Measurements from ENCODE around the gene MORC1.

The MORC1 gene, protein sequence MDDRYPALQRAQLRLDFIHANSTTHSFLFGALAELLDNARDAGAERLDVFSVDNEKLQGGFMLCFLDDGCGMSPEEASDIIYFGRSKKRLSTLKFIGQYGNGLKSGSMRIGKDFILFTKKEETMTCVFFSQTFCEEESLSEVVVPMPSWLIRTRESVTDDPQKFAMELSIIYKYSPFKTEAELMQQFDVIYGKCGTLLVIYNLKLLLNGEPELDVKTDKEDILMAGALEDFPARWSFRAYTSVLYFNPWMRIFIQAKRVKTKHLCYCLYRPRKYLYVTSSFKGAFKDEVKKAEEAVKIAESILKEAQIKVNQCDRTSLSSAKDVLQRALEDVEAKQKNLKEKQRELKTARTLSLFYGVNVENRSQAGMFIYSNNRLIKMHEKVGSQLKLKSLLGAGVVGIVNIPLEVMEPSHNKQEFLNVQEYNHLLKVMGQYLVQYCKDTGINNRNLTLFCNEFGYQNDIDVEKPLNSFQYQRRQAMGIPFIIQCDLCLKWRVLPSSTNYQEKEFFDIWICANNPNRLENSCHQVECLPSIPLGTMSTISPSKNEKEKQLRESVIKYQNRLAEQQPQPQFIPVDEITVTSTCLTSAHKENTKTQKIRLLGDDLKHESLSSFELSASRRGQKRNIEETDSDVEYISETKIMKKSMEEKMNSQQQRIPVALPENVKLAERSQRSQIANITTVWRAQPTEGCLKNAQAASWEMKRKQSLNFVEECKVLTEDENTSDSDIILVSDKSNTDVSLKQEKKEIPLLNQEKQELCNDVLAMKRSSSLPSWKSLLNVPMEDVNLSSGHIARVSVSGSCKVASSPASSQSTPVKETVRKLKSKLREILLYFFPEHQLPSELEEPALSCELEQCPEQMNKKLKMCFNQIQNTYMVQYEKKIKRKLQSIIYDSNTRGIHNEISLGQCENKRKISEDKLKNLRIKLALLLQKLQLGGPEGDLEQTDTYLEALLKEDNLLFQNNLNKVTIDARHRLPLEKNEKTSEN

DNA sequence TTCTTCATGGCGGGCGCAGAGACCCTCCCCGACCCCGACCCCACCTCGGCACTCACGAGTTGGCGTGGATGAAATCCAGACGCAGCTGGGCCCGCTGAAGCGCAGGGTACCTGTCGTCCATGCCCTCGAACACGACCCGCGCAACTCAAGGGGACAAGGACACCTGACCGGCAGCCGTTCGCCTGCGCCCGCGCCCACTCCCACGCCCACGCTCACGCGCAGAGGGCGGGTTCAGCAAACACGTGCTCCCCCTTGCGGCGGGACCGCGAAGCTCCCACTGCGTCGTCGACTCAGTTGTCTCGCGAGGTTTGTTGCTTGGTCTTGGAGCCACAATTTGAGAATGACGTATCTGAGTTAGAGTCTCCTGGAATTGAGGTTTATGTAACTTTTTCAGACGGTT is at the start of gene MORC1:
MORC1 (minus strand) TSS at position 196 of the 400 bp plus-strand sequence; CDS start at position 121, 75 bp downstream.
- Histone ChIP-seq H3K27ac (ENCODE audit: low read depth, low read length) (no peak within 1 kb of the TSS), H3K4me3 (ENCODE audit: low read depth, low read length) (no peak within 1 kb of the TSS), H3K36me3 (ENCODE audit: control insufficient read depth, insufficient read depth, low read length) (no peaks in the 10 kb centered on the region), H3K4me1 (ENCODE audit: control insufficient read depth, insufficient read depth, low read length) (no peaks in the 10 kb centered on the region), H3K9me3 (ENCODE audit: control insufficient read depth, insufficient read depth, low read depth, low read length) (peaks cover 3% of the 10 kb centered on the region; the same call in 1 of the 2 replicates), H3K27me3 (ENCODE audit: control insufficient read depth, insufficient read depth, low read length) (no peaks in the 10 kb centered on the region), H3K9ac (ENCODE audit: low read length) (no peak within 1 kb of the TSS)

DNA sequence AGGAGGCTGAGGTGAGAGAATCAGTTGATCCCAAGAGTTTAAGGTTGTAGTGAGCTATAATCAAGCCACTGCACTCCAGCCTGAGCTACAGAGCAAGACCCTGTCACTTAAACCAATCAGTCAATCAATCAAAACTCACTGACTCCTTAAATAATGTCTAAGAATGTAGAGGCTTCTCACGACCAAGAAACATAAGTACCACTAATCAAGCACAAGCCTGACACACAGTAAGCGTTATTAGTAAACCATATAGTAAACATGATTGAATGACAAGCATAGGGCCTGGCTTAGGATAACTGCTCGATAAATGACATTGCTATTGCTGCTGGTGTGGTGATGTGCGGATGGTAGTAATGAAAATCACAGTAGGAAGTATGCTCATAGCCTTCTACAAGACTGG is 48.0 kb upstream of the MORC1 start:
- Histone ChIP-seq H3K36me3 (ENCODE audit: control insufficient read depth, insufficient read depth, low read length) (no peaks in the 10 kb centered on the region), H3K9me3 (ENCODE audit: control insufficient read depth, insufficient read depth, low read depth, low read length) (no peaks in the 10 kb centered on the region), H3K4me3 (ENCODE audit: low read depth, low read length) (no peak overlapping the region), H3K4me1 (ENCODE audit: control insufficient read depth, insufficient read depth, low read length) (peaks cover 18% of the 10 kb centered on the region), H3K9ac (ENCODE audit: low read length) (no peak overlapping the region), H3K27me3 (ENCODE audit: control insufficient read depth, insufficient read depth, low read length) (no peaks in the 10 kb centered on the region), H3K27ac (ENCODE audit: low read depth, low read length) (no peak overlapping the region)

DNA sequence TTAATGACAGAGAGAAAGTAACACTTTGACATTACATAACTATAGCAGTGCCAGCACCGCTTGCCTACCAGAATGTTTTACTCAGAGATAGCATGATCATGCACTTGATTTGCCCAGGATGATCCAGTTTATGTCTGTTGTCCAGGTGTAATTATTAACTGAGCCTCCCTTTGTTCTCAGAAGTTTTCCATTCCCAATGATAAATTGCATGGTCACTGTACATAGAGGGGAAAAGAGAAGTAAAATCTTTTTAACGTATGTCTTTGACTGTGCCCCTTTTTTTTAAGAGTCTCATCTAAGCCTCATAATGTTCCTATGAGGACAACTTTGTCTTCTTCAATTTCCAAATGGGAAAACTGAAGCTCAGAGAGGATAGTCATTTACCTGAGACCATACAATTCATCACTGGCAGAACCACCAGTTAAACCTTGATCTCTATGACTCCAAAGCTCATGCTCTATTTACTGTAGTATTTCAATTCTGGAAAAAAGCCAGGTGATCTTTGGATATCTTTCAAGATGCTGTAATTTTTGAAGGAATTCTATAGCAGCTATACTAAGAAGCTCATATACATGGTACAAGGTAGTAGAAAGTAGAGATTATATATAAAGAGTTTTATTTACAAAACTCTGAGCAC is 43.7 kb upstream of the MORC1 start:
- peaks cover 3% of the 10 kb centered on the region; the same call in 1 of the 2 replicates for H3K9me3 ChIP-seq (ENCODE audit: control insufficient read depth, insufficient read depth, low read depth, low read length)
- H3K27ac ChIP-seq (ENCODE audit: low read depth, low read length): no peak overlapping the region
- no peaks in the 10 kb centered on the region for H3K36me3 ChIP-seq (ENCODE audit: control insufficient read depth, insufficient read depth, low read length)
- H3K4me1 ChIP-seq (ENCODE audit: control insufficient read depth, insufficient read depth, low read length): peaks cover 7% of the 10 kb centered on the region; the same call in 1 of the 2 replicates
- no peak overlapping the region for H3K9ac ChIP-seq (ENCODE audit: low read length)
- H3K4me3 ChIP-seq (ENCODE audit: low read depth, low read length): no peak overlapping the region
- H3K27me3 ChIP-seq (ENCODE audit: control insufficient read depth, insufficient read depth, low read length): no peaks in the 10 kb centered on the region

DNA sequence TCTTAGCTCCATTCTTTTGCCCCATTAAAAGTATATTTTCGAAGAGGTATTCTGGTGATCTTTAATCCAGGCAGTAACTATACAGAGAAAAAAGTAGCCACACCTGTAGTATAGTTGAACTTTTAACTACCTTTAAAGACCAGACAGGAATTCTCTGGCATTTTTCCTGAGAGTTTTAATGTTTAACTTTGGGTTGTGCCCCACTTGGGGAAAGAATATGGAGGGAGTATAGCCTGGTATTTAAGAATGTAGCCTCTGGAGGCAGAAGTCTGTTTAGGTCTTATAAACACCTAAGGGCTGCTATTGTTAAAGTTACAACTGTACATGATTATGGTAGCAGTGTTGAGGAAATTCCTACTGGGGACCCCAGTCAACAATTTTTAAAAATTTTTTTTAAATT is 37.9 kb upstream of the MORC1 start:
- H3K36me3 ChIP-seq (ENCODE audit: control insufficient read depth, insufficient read depth, low read length): no peaks in the 10 kb centered on the region
- no peak overlapping the region for H3K27ac ChIP-seq (ENCODE audit: low read depth, low read length)
- no peak overlapping the region for H3K4me3 ChIP-seq (ENCODE audit: low read depth, low read length)
- H3K9me3 ChIP-seq (ENCODE audit: control insufficient read depth, insufficient read depth, low read depth, low read length): peaks cover 3% of the 10 kb centered on the region; the same call in 1 of the 2 replicates
- H3K27me3 ChIP-seq (ENCODE audit: control insufficient read depth, insufficient read depth, low read length): no peaks in the 10 kb centered on the region
- no peaks in the 10 kb centered on the region for H3K4me1 ChIP-seq (ENCODE audit: control insufficient read depth, insufficient read depth, low read length)
- H3K9ac ChIP-seq (ENCODE audit: low read length): no peak overlapping the region

DNA sequence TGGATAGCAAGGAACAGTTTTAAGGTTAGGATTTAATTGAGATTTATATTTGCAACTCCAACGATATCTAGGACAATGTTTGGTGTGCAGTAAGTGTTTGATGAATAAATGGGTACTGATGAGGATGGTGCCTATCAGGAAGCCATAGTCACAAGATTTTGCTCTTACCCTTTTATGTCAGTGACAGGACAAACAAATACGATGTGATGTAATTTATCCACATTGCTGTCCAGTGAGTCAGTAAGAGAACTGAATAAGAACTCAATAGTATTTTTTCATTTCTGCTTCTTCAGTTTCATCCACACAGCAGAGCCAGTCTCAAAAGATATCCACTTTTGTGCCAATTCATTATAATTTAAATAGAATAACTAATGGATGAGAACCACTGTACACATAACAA is 37.0 kb upstream of the MORC1 start:
- no peak overlapping the region for H3K9ac ChIP-seq (ENCODE audit: low read length)
- H3K9me3 ChIP-seq (ENCODE audit: control insufficient read depth, insufficient read depth, low read depth, low read length): peaks cover 3% of the 10 kb centered on the region; the same call in 1 of the 2 replicates
- no peaks in the 10 kb centered on the region for H3K27me3 ChIP-seq (ENCODE audit: control insufficient read depth, insufficient read depth, low read length)
- no peaks in the 10 kb centered on the region for H3K36me3 ChIP-seq (ENCODE audit: control insufficient read depth, insufficient read depth, low read length)
- H3K4me1 ChIP-seq (ENCODE audit: control insufficient read depth, insufficient read depth, low read length): no peaks in the 10 kb centered on the region
- H3K4me3 ChIP-seq (ENCODE audit: low read depth, low read length): no peak overlapping the region
- no peak overlapping the region for H3K27ac ChIP-seq (ENCODE audit: low read depth, low read length)

DNA sequence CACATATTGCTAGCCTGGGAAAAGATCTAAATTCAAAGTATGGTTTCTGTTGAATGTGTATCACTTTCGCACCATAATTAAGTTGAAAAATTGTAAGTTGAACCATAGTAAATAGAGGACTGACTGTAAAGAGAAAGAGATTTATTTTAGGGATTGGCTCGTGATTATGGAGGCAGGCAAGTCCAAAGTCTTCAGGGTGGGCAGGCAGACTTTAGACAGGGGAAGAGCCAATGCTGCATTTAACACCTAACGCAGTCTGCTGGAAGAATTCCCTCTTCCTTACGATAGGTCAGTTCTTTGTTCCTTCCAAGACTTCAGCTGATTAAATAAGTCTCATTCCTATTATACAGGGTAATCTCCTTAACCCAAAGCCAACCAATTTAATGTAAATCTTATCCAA is 34.4 kb upstream of the MORC1 start:
- no peak overlapping the region for H3K9ac ChIP-seq (ENCODE audit: low read length)
- H3K4me3 ChIP-seq (ENCODE audit: low read depth, low read length): no peak overlapping the region
- H3K27me3 ChIP-seq (ENCODE audit: control insufficient read depth, insufficient read depth, low read length): no peaks in the 10 kb centered on the region
- no peaks in the 10 kb centered on the region for H3K9me3 ChIP-seq (ENCODE audit: control insufficient read depth, insufficient read depth, low read depth, low read length)
- H3K36me3 ChIP-seq (ENCODE audit: control insufficient read depth, insufficient read depth, low read length): no peaks in the 10 kb centered on the region
- peaks cover 6% of the 10 kb centered on the region; the same call in 1 of the 2 replicates for H3K4me1 ChIP-seq (ENCODE audit: control insufficient read depth, insufficient read depth, low read length)
- no peak overlapping the region for H3K27ac ChIP-seq (ENCODE audit: low read depth, low read length)

DNA sequence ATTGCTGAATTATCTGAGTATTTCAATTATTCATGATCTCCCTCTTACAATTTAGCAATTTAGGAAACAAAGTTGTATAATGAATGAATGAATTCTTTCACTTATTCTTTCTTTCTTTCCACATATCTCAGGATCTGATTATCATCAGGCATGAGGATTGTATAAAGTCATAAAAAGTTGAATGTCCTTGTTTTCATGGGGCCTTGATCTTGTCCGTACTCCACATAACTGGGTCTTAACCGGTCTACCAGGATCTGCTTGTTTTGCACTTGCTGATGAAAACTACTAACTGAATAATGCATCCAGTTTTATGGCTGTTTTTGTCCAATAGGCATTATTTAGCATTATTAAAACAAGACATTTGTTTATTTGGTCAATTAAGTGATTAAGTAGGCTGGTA is 31.1 kb upstream of the MORC1 start:
- no peak overlapping the region for H3K9ac ChIP-seq (ENCODE audit: low read length)
- no peaks in the 10 kb centered on the region for H3K36me3 ChIP-seq (ENCODE audit: control insufficient read depth, insufficient read depth, low read length)
- peaks cover 6% of the 10 kb centered on the region; the same call in 1 of the 2 replicates for H3K4me1 ChIP-seq (ENCODE audit: control insufficient read depth, insufficient read depth, low read length)
- H3K27me3 ChIP-seq (ENCODE audit: control insufficient read depth, insufficient read depth, low read length): no peaks in the 10 kb centered on the region
- no peaks in the 10 kb centered on the region for H3K9me3 ChIP-seq (ENCODE audit: control insufficient read depth, insufficient read depth, low read depth, low read length)
- H3K4me3 ChIP-seq (ENCODE audit: low read depth, low read length): no peak overlapping the region
- H3K27ac ChIP-seq (ENCODE audit: low read depth, low read length): no peak overlapping the region

DNA sequence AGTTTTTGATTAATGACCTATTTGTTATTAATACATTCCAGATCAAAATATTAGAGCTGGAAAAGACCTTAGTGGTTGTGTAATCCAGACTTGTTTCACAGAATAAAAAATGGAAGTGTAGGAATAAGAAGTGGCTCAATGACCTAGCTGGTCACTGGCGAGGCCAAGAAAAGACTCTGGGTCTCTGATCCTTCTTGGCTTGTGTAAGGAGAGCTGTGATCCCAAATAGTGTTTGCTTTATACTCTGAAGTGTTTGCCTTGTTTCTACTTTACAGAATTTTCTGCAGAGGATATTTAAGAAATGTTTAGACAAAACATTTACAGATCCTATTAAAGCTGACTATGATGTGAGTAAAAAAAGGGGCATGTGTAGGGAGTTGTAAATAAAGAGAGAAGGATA is 25.7 kb upstream of the MORC1 start:
- H3K9me3 ChIP-seq (ENCODE audit: control insufficient read depth, insufficient read depth, low read depth, low read length): no peaks in the 10 kb centered on the region
- no peaks in the 10 kb centered on the region for H3K36me3 ChIP-seq (ENCODE audit: control insufficient read depth, insufficient read depth, low read length)
- H3K27ac ChIP-seq (ENCODE audit: low read depth, low read length): no peak overlapping the region
- no peaks in the 10 kb centered on the region for H3K27me3 ChIP-seq (ENCODE audit: control insufficient read depth, insufficient read depth, low read length)
- no peak overlapping the region for H3K9ac ChIP-seq (ENCODE audit: low read length)
- H3K4me3 ChIP-seq (ENCODE audit: low read depth, low read length): no peak overlapping the region
- H3K4me1 ChIP-seq (ENCODE audit: control insufficient read depth, insufficient read depth, low read length): peaks cover 6% of the 10 kb centered on the region; the same call in 1 of the 2 replicates

DNA sequence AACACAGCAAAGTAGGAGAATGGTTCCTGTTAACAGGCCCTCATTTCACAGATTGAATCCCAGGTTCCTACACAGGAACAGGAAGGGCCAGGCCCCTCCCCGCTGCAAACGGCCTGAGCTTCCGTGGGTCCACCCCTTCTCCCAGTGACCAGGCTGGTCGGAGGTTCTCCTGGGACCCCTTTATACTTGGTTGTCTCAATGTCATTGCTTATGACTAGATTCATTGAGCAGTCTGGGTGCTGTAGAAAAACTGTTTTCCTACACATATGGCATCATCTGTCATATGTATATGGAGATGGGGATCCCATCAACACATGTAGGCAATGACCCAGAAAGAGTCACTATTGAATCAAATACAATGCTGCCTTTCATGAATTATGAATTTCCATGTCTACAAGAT is 22.4 kb upstream of the MORC1 start:
- Histone ChIP-seq H3K27me3 (ENCODE audit: control insufficient read depth, insufficient read depth, low read length) (no peaks in the 10 kb centered on the region), H3K4me3 (ENCODE audit: low read depth, low read length) (no peak overlapping the region), H3K27ac (ENCODE audit: low read depth, low read length) (no peak overlapping the region), H3K9me3 (ENCODE audit: control insufficient read depth, insufficient read depth, low read depth, low read length) (no peaks in the 10 kb centered on the region), H3K9ac (ENCODE audit: low read length) (no peak overlapping the region), H3K36me3 (ENCODE audit: control insufficient read depth, insufficient read depth, low read length) (no peaks in the 10 kb centered on the region), H3K4me1 (ENCODE audit: control insufficient read depth, insufficient read depth, low read length) (no peaks in the 10 kb centered on the region)

DNA sequence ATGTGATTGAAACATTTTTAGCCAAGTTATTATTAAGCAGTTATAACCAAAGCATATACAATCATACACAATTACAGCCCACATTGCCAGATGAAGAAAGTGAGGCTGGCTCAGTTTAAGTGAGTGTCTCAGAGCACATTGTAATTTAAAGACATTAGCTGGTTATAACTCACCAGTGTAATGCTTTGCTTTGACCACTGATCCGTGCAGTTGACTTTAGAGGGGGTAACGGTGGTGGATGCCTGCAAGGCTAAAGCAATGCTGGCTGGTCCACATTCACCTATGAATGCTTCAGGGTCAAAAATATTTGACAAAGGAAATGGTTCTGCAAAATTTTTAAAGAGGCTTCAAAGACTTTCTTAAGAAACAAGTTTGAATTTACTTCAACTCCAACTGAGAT is 19.8 kb upstream of the MORC1 start:
- Histone ChIP-seq H3K27me3 (ENCODE audit: control insufficient read depth, insufficient read depth, low read length) (no peaks in the 10 kb centered on the region), H3K9ac (ENCODE audit: low read length) (no peak overlapping the region), H3K27ac (ENCODE audit: low read depth, low read length) (no peak overlapping the region), H3K4me1 (ENCODE audit: control insufficient read depth, insufficient read depth, low read length) (no peaks in the 10 kb centered on the region), H3K4me3 (ENCODE audit: low read depth, low read length) (no peak overlapping the region), H3K36me3 (ENCODE audit: control insufficient read depth, insufficient read depth, low read length) (no peaks in the 10 kb centered on the region), H3K9me3 (ENCODE audit: control insufficient read depth, insufficient read depth, low read depth, low read length) (no peaks in the 10 kb centered on the region)
